Neural cell (in vitro differentiated cells): ENCODE measurements around the gene RGS5. TPM values are rescaled to one million over a fixed set of nuclear protein-coding genes. Genes with fewer than 3 reads are reported as not detected.

Experiments
- H2AFZ ChIP-seq: fragments of 200-600, 300-800 bp; sonication (generic), shearing (Covaris generic); 2 replicates; pipeline ENCODE4 v1.6.0; 2014; ENCODE audit warnings: low read depth, mild to moderate bottlenecking, antibody characterized with exemption, low read length, moderate library complexity
- H3F3A ChIP-seq: fragments of 200-600 bp; shearing (Covaris generic); 2 replicates; pipeline ENCODE4 v1.6.1; 2016; ENCODE audit warnings: mild to moderate bottlenecking, moderate library complexity, mixed read lengths, antibody characterized with exemption, low read length; ENCODE audit not compliant: insufficient read depth, poor library complexity, severe bottlenecking
- H3K27ac ChIP-seq: fragments of 200-600, 300-800 bp; sonication (generic), shearing (Covaris generic); 2 replicates; pipeline ENCODE4 v1.5.1; 2014; ENCODE audit warnings: mild to moderate bottlenecking, low read length, moderate library complexity
- H3K27me3 ChIP-seq: fragments of 300-800, 200-600 bp; sonication (generic), shearing (Covaris generic); 2 replicates; pipeline ENCODE4 v1.6.0; 2014; ENCODE audit warnings: mild to moderate bottlenecking, low read depth, low read length, moderate library complexity; ENCODE audit not compliant: insufficient read depth
- H3K36me3 ChIP-seq: fragments of 300-800, 200-600 bp; sonication (generic), shearing (Covaris generic); 2 replicates; pipeline ENCODE4 v1.5.1; 2014; ENCODE audit warnings: mild to moderate bottlenecking, antibody characterized with exemption, low read length, moderate library complexity; ENCODE audit not compliant: insufficient read depth
- H3K4me2 ChIP-seq: fragments of 300-800, 200-600 bp; sonication (generic), shearing (Covaris generic); 2 replicates; pipeline ENCODE4 v1.6.0; 2014; ENCODE audit warnings: mild to moderate bottlenecking, low read length
- H3K4me3 ChIP-seq: fragments of 300-800, 200-600 bp; sonication (generic), shearing (Covaris generic); 2 replicates; pipeline ENCODE4 v1.5.1; 2014; ENCODE audit warnings: mild to moderate bottlenecking, low read length, moderate library complexity
- H3K79me2 ChIP-seq: fragments of 200-600 bp; shearing (Covaris generic); replicated peaks from 2 replicates; pipeline ENCODE4 v1.6.0; 2014; ENCODE audit warnings: mild to moderate bottlenecking, low read length, moderate library complexity; ENCODE audit not compliant: insufficient read depth
- H3K9ac ChIP-seq: fragments of 300-800, 200-600 bp; sonication (generic), shearing (Covaris generic); 2 replicates; pipeline ENCODE4 v1.6.1; 2016; ENCODE audit warnings: mild to moderate bottlenecking, low read length, mixed read lengths
- H3K9me2 ChIP-seq: fragments of 200-600 bp; shearing (Covaris generic); 2 replicates; pipeline ENCODE4 v1.6.1; 2016; ENCODE audit warnings: mild to moderate bottlenecking, low read length, mixed read lengths; ENCODE audit not compliant: insufficient read depth
- H3K9me3 ChIP-seq: fragments of 200-600, 300-800 bp; sonication (generic), shearing (Covaris generic); 2 replicates; pipeline ENCODE4 v1.6.1; 2016; ENCODE audit warnings: mild to moderate bottlenecking, mixed run types, low read length, moderate library complexity, mixed read lengths
- H4K20me1 ChIP-seq: fragments of 200-600 bp; shearing (Covaris generic); 2 replicates; pipeline ENCODE4 v1.6.1; 2016; ENCODE audit warnings: mild to moderate bottlenecking, mixed run types; ENCODE audit not compliant: insufficient read depth
- EP300 ChIP-seq: fragments of 450-650 bp; conservative IDR thresholded peaks from 2 replicates; pipeline ENCODE4 v1.6.1; 2014; ENCODE audit warnings: antibody characterized with exemption, mild to moderate bottlenecking, moderate library complexity; ENCODE audit not compliant: poor library complexity, severe bottlenecking
- EZH2 ChIP-seq: fragments of 200-600, 300-800 bp; shearing (Covaris generic), sonication (generic); IDR thresholded peaks from 2 replicates; pipeline ENCODE4 v1.6.1; 2014; ENCODE audit warnings: antibody characterized with exemption, low read length, borderline replicate concordance, mild to moderate bottlenecking; ENCODE audit not compliant: insufficient read depth, poor library complexity, severe bottlenecking
- MXI1 ChIP-seq: fragments of 450-650 bp; conservative IDR thresholded peaks from 2 replicates; pipeline ENCODE4 v1.6.1; 2014; ENCODE audit warnings: antibody characterized with exemption, mild to moderate bottlenecking; ENCODE audit not compliant: poor library complexity, severe bottlenecking
- POLR2AphosphoS5 ChIP-seq: IDR thresholded peaks from 2 replicates; pipeline ENCODE4 v1.6.1; 2012
- RAD21 ChIP-seq: fragments of 450-650 bp; conservative IDR thresholded peaks from 2 replicates; pipeline ENCODE4 v1.6.1; 2014; ENCODE audit warnings: antibody characterized with exemption, mild to moderate bottlenecking, moderate library complexity
- SMC3 ChIP-seq: fragments of 450-650 bp; conservative IDR thresholded peaks from 2 replicates; pipeline ENCODE4 v1.6.1; 2014; ENCODE audit warnings: antibody characterized with exemption, mild to moderate bottlenecking, moderate library complexity; ENCODE audit not compliant: poor library complexity
- TAF1 ChIP-seq: IDR thresholded peaks from 2 replicates; pipeline ENCODE4 v1.6.1; 2012; ENCODE audit warnings: low read depth
- polyA plus RNA-seq: library from polyadenylated mRNA; depleted of rRNA; stranded (reverse); fragments of >200 nt; gene quantifications from 2 replicates; pipeline ENCODE4 v1.2.3, GENCODE V29; 2014
- TF ChIP-seq, protein P1 (sequence below): IDR thresholded peaks from 2 replicates; pipeline ENCODE4 v1.6.1; 2012; ENCODE audit warnings: borderline replicate concordance
- TF ChIP-seq, protein P2 (sequence below): fragments of 450-650 bp; IDR thresholded peaks from 2 replicates; pipeline ENCODE4 v1.5.1; 2014; ENCODE audit warnings: antibody characterized with exemption, mild to moderate bottlenecking, moderate library complexity; ENCODE audit not compliant: poor library complexity, severe bottlenecking

The RGS5 gene
- polyA plus RNA-seq, 1 donor from 2014 or later: 6.5 TPM

DNA sequence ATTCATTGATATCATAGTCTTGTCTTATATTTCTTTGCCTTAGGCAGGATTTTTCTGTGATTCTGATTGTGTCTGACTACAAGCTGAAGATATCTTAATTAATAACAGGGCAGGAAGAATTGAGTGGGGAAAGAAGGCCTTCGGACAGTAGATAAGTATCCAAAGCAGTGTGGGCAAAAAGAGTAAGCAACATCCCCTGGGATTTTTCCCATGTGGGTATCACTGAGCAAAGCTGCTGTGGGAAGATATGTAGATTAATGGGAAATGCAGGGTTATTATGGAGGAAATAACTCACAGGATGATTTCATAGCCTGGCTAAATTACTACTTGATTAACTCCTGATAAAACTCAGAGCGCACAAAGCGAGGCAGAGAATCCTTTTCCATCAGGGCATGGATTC lies 55.7 kb downstream of the RGS5 start:
- no peak overlapping the region for H3K9ac ChIP-seq
- H3K9me3 ChIP-seq: no peaks in the 10 kb centered on the region
- H2AFZ ChIP-seq: no peak overlapping the region
- H3K27ac ChIP-seq: no peak overlapping the region
- H3K36me3 ChIP-seq: no peaks in the 10 kb centered on the region
- no peak overlapping the region for H3K4me2 ChIP-seq
- no peaks in the 10 kb centered on the region for H4K20me1 ChIP-seq
- no peaks in the 10 kb centered on the region for H3K27me3 ChIP-seq
- no peak overlapping the region for H3K4me3 ChIP-seq
- H3K79me2 ChIP-seq: no peaks in the 10 kb centered on the region
- TF ChIP-seq MXI1: no peak
- TF ChIP-seq EZH2: no peak
- no peak for TF ChIP-seq POLR2AphosphoS5
- TF ChIP-seq EP300: no peak
- TF ChIP-seq, protein P1, sequence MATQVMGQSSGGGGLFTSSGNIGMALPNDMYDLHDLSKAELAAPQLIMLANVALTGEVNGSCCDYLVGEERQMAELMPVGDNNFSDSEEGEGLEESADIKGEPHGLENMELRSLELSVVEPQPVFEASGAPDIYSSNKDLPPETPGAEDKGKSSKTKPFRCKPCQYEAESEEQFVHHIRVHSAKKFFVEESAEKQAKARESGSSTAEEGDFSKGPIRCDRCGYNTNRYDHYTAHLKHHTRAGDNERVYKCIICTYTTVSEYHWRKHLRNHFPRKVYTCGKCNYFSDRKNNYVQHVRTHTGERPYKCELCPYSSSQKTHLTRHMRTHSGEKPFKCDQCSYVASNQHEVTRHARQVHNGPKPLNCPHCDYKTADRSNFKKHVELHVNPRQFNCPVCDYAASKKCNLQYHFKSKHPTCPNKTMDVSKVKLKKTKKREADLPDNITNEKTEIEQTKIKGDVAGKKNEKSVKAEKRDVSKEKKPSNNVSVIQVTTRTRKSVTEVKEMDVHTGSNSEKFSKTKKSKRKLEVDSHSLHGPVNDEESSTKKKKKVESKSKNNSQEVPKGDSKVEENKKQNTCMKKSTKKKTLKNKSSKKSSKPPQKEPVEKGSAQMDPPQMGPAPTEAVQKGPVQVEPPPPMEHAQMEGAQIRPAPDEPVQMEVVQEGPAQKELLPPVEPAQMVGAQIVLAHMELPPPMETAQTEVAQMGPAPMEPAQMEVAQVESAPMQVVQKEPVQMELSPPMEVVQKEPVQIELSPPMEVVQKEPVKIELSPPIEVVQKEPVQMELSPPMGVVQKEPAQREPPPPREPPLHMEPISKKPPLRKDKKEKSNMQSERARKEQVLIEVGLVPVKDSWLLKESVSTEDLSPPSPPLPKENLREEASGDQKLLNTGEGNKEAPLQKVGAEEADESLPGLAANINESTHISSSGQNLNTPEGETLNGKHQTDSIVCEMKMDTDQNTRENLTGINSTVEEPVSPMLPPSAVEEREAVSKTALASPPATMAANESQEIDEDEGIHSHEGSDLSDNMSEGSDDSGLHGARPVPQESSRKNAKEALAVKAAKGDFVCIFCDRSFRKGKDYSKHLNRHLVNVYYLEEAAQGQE: no peak
- TF ChIP-seq TAF1: no peak
- TF ChIP-seq RAD21: no peak
- no peak for TF ChIP-seq SMC3
- no peaks in the 10 kb centered on the region for H3F3A ChIP-seq
- H3K9me2 ChIP-seq: no peaks in the 10 kb centered on the region

DNA sequence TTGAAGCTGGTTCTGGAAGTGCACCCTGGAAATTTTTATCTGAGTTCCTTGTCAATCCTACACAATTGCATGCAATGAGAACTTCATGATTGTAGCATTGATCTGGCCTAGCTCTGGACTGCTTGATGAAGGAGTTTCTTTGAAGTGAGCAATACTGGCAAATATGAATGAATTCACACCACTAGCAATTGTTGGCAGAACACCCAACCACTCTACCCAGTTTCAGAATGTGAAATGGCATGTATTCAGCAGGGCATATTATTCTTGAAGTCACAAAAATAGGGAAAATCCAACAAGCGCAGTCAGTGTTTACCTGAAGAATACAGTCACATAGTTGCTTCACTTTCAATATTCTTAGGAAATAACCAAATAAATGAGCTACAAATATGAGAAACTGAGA lies 57.3 kb downstream of the RGS5 start:
- H4K20me1 ChIP-seq: no peaks in the 10 kb centered on the region
- H3K79me2 ChIP-seq: no peaks in the 10 kb centered on the region
- H3F3A ChIP-seq: no peaks in the 10 kb centered on the region
- no peaks in the 10 kb centered on the region for H3K9me3 ChIP-seq
- no peak overlapping the region for H3K4me2 ChIP-seq
- TF ChIP-seq TAF1: no peak
- no peak for TF ChIP-seq RAD21
- no peak for TF ChIP-seq POLR2AphosphoS5
- no peak for TF ChIP-seq MXI1
- no peak for TF ChIP-seq EP300
- TF ChIP-seq, protein P2, sequence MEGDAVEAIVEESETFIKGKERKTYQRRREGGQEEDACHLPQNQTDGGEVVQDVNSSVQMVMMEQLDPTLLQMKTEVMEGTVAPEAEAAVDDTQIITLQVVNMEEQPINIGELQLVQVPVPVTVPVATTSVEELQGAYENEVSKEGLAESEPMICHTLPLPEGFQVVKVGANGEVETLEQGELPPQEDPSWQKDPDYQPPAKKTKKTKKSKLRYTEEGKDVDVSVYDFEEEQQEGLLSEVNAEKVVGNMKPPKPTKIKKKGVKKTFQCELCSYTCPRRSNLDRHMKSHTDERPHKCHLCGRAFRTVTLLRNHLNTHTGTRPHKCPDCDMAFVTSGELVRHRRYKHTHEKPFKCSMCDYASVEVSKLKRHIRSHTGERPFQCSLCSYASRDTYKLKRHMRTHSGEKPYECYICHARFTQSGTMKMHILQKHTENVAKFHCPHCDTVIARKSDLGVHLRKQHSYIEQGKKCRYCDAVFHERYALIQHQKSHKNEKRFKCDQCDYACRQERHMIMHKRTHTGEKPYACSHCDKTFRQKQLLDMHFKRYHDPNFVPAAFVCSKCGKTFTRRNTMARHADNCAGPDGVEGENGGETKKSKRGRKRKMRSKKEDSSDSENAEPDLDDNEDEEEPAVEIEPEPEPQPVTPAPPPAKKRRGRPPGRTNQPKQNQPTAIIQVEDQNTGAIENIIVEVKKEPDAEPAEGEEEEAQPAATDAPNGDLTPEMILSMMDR: no peak
- no peak for TF ChIP-seq SMC3
- TF ChIP-seq EZH2: no peak
- H3K36me3 ChIP-seq: no peaks in the 10 kb centered on the region
- no peak overlapping the region for H2AFZ ChIP-seq
- H3K4me3 ChIP-seq: no peak overlapping the region
- no peaks in the 10 kb centered on the region for H3K27me3 ChIP-seq
- no peaks in the 10 kb centered on the region for H3K9me2 ChIP-seq
- H3K9ac ChIP-seq: no peak overlapping the region
- no peak overlapping the region for H3K27ac ChIP-seq

DNA sequence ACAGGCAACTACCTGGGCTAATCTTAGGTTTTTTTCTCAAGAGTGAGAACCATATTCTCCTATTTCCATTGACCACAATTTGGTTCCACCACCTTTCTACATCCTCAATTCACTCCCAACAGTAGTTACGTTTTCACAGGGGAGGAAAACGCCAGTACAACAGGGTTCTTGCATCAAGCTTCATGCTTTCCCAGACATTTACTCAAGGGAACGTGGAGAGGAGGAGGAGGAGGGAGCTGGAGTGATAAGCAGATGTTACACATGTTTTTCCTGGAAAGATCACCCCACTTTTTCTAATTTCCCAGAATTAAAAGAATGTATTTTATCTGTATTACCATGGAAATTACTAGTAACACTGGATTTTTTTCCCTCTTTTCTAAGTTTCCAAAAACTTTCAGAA lies 58.3 kb downstream of the RGS5 start:
- no peaks in the 10 kb centered on the region for H3K79me2 ChIP-seq

More for the DNA sequence above, 58.3 kb downstream of the RGS5 start:
- Histone ChIP-seq H2AFZ (no peak overlapping the region), H3K4me2 (no peak overlapping the region), H3K4me3 (no peak overlapping the region), H3F3A (no peaks in the 10 kb centered on the region), H4K20me1 (no peaks in the 10 kb centered on the region), H3K27ac (no peak overlapping the region), H3K27me3 (no peaks in the 10 kb centered on the region), H3K9me3 (no peaks in the 10 kb centered on the region), H3K36me3 (no peaks in the 10 kb centered on the region), H3K9me2 (no peaks in the 10 kb centered on the region), H3K9ac (no peak overlapping the region)
- TF ChIP-seq EZH2: no peak
- no peak for TF ChIP-seq POLR2AphosphoS5
- no peak for TF ChIP-seq SMC3
- TF ChIP-seq, protein P2: no peak
- TF ChIP-seq MXI1: no peak
- TF ChIP-seq TAF1: no peak
- no peak for TF ChIP-seq EP300
- TF ChIP-seq RAD21: no peak
- TF ChIP-seq, protein P1: no peak
